Subcutaneous adipose tissue (tissue), 4 donors: ENCODE measurements around the gene PCDHGA8. TPM values are rescaled to one million over a fixed set of nuclear protein-coding genes. Genes with fewer than 3 reads are reported as not detected.

Experiments
- total RNA-seq, 4 donors: library from RNA; depleted of rRNA; stranded (reverse); fragments of >200 nt; gene quantifications; one replicate each; pipeline ENCODE4 v1.1.0, GENCODE V29; 2016

The PCDHGA8 gene
- total RNA-seq, 4 donors from 2014 or later: 1.5 to 2.8 (median 1.5) TPM

Other genes starting within 250 kb of the PCDHGA8 start
- 1 to 10 TPM in 1 of 4 donors, under 1 TPM in 2, not detected in 1; 0.85 to 1.3 (median 0.94) TPM for gene PCDHB6, start 242.6 kb upstream of the PCDHGA8 start, total RNA-seq
- 1 to 10 TPM in 3 of 4 donors, under 1 TPM in 1; 0.49 to 1.5 (median 1.3) TPM for gene PCDHB7, start 220.0 kb upstream of the PCDHGA8 start, total RNA-seq
- 1 to 10 TPM in 1 of 4 donors, under 1 TPM in 3; 0.38 to 1.1 (median 0.67) TPM for gene PCDHB8, start 214.8 kb upstream of the PCDHGA8 start, total RNA-seq
- gene PCDHB16, start 210.2 kb upstream of the PCDHGA8 start, total RNA-seq: 1 to 10 TPM; 2.2 to 4.9 (median 2.7) TPM
- gene PCDHB9, start 205.5 kb upstream of the PCDHGA8 start, total RNA-seq: 1 to 10 TPM; 1.0 to 2.4 (median 2.1) TPM
- 1 to 10 TPM; 2.4 to 4.7 (median 2.4) TPM for gene PCDHB10, start 200.3 kb upstream of the PCDHGA8 start, total RNA-seq
- 1 to 10 TPM; 1.4 to 3.5 (median 2.1) TPM for gene PCDHB11, start 193.0 kb upstream of the PCDHGA8 start, total RNA-seq
- 1 to 10 TPM; 1.0 to 3.1 (median 2.3) TPM for gene PCDHB12, start 183.9 kb upstream of the PCDHGA8 start, total RNA-seq
- 1 to 10 TPM; 1.9 to 3.8 (median 2.8) TPM for gene PCDHB13, start 178.7 kb upstream of the PCDHGA8 start, total RNA-seq
- gene PCDHB14, start 169.3 kb upstream of the PCDHGA8 start, total RNA-seq: 1 to 10 TPM; 1.8 to 3.8 (median 2.1) TPM
- gene PCDHB15, start 147.2 kb upstream of the PCDHGA8 start, total RNA-seq: 1 to 10 TPM in 2 of 4 donors, under 1 TPM in 2; 0.34 to 1.9 (median 0.96) TPM
- 1 to 10 TPM in 2 of 4 donors, under 1 TPM in 2; 0.85 to 2.3 (median 1.0) TPM for gene SLC25A2, start 88.6 kb upstream of the PCDHGA8 start, total RNA-seq
- 10 to 100 TPM; 41.1 to 77.9 (median 50.1) TPM for gene TAF7, start 71.8 kb upstream of the PCDHGA8 start, total RNA-seq
- under 1 TPM; under 0.01 to 0.38 (median 0.33) TPM for gene PCDHGA1, start 62.1 kb upstream of the PCDHGA8 start, total RNA-seq
- 1 to 10 TPM; 2.3 to 6.5 (median 2.6) TPM for gene PCDHGA2, start 53.9 kb upstream of the PCDHGA8 start, total RNA-seq
- 1 to 10 TPM; 1.8 to 3.6 (median 2.4) TPM for gene PCDHGA3, start 48.8 kb upstream of the PCDHGA8 start, total RNA-seq
- gene PCDHGB1, start 42.5 kb upstream of the PCDHGA8 start, total RNA-seq: 1 to 10 TPM in 3 of 4 donors, under 1 TPM in 1; 0.75 to 2.3 (median 1.5) TPM
- gene PCDHGA4, start 37.6 kb upstream of the PCDHGA8 start, total RNA-seq: 1 to 10 TPM; 2.7 to 4.0 (median 3.5) TPM
- gene PCDHGB2, start 32.6 kb upstream of the PCDHGA8 start, total RNA-seq: 1 to 10 TPM; 2.1 to 5.3 (median 3.8) TPM
- 1 to 10 TPM; 2.7 to 5.8 (median 3.3) TPM for gene PCDHGA5, start 28.5 kb upstream of the PCDHGA8 start, total RNA-seq
- 1 to 10 TPM; 1.5 to 4.4 (median 1.9) TPM for gene PCDHGB3, start 22.4 kb upstream of the PCDHGA8 start, total RNA-seq
- gene PCDHGA6, start 18.7 kb upstream of the PCDHGA8 start, total RNA-seq: 1 to 10 TPM; 3.1 to 6.2 (median 3.4) TPM
- gene PCDHGA7, start 9.9 kb upstream of the PCDHGA8 start, total RNA-seq: 1 to 10 TPM; 1.8 to 5.1 (median 3.7) TPM
- gene PCDHGB4, start 4.9 kb upstream of the PCDHGA8 start, total RNA-seq: 1 to 10 TPM; 2.3 to 4.1 (median 3.1) TPM
- 1 to 10 TPM; 5.3 to 7.0 (median 6.7) TPM for gene PCDHGB5, start 5.3 kb downstream of the PCDHGA8 start, total RNA-seq
- 1 to 10 TPM; 4.1 to 8.3 (median 5.6) TPM for gene PCDHGA9, start 10.1 kb downstream of the PCDHGA8 start, total RNA-seq
- 1 to 10 TPM; 4.6 to 7.7 (median 5.8) TPM for gene PCDHGB6, start 15.4 kb downstream of the PCDHGA8 start, total RNA-seq
- gene PCDHGA10, start 20.4 kb downstream of the PCDHGA8 start, total RNA-seq: 1 to 10 TPM; 4.4 to 6.0 (median 4.6) TPM
- gene PCDHGB7, start 25.0 kb downstream of the PCDHGA8 start, total RNA-seq: 10 to 100 TPM in 1 of 4 donors, 1 to 10 TPM in 3; 7.2 to 10.4 (median 8.2) TPM
- 1 to 10 TPM; 3.4 to 6.2 (median 4.2) TPM for gene PCDHGA11, start 28.4 kb downstream of the PCDHGA8 start, total RNA-seq
- 1 to 10 TPM; 3.8 to 9.2 (median 5.7) TPM for gene PCDHGA12, start 37.9 kb downstream of the PCDHGA8 start, total RNA-seq
- gene PCDHGC3, start 83.3 kb downstream of the PCDHGA8 start, total RNA-seq: 10 to 100 TPM; 16.5 to 35.4 (median 30.4) TPM
- gene PCDHGC4, start 92.4 kb downstream of the PCDHGA8 start, total RNA-seq: 10 to 100 TPM in 1 of 4 donors, 1 to 10 TPM in 3; 1.0 to 10.9 (median 1.9) TPM
- 1 to 10 TPM in 2 of 4 donors, under 1 TPM in 2; 0.82 to 1.8 (median 1.2) TPM for gene PCDHGC5, start 96.4 kb downstream of the PCDHGA8 start, total RNA-seq
- gene DIAPH1, start 226.4 kb downstream of the PCDHGA8 start, total RNA-seq: 10 to 100 TPM; 48.2 to 65.0 (median 55.0) TPM
- gene HDAC3, start 244.2 kb downstream of the PCDHGA8 start, total RNA-seq: 10 to 100 TPM; 37.7 to 49.1 (median 40.3) TPM
- 1 to 10 TPM in 2 of 4 donors, under 1 TPM in 2; 0.49 to 1.9 (median 1.4) TPM for gene RELL2, start 244.4 kb downstream of the PCDHGA8 start, total RNA-seq